D721Med (cell line): Measurements from ENCODE around the gene NRP2.

Experiments used
- DNase-seq: peaks from one replicate; pipeline ENCODE4 v3.0.0; 2011; ENCODE audit warnings: low spot score; ENCODE audit not compliant: insufficient read length
- FAIRE-seq: peaks from 2 replicates; lab custom pipeline; 2011; peaks lifted over from hg19 to GRCh38; lab: Jason Lieb, UNC
- CTCF ChIP-seq: IDR thresholded peaks from 2 replicates; pipeline ENCODE4 v1.5.1; 2012; ENCODE audit warnings: mild to moderate bottlenecking, control low read depth; ENCODE audit not compliant: insufficient read depth; ENCODE audit errors: missing control alignments

The NRP2 gene

DNA sequence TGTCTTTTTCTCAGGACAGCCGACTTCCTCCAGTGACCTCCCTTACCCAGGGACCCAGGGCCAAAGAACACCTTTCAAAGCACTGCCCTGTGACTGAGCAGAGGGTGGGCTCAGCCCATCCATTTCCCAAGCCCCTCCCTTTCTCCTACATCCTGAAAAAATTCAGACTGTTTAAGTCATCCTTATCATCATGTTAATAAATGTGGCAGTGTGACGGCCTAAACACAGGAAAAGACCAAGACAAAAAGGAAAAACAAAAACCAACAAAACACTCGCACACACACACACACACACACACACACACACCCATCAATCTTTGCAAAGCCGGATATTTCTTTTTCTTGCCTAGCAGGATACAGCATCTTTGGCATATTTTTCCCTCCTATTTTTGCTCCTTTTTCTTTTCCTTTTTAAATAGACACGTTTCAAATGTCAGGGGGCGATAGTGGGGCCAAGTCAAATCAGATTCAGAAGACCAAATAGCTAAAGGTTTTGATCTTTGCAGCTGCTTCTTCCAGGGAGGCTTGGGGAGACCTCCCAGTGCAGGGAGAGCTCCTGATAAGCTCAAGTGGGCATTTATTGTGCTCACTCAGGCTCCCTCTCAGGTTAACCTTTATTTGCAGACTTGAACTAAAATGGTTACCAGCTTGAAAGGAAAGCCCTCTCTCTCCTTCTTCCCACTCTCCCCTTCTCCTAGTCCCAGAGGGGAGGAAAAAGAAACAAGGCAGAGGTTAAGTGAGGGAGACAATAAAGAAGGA, 39.5 kb upstream of the NRP2 start:
- TF ChIP-seq CTCF = no peak
- no peak for DNase-seq
- no peak for FAIRE-seq

GRCh38 chr2:205643391-205643885, 38.9 kb upstream of the NRP2 start:
- FAIRE-seq (no peak), DNase-seq (no peak)

DNA sequence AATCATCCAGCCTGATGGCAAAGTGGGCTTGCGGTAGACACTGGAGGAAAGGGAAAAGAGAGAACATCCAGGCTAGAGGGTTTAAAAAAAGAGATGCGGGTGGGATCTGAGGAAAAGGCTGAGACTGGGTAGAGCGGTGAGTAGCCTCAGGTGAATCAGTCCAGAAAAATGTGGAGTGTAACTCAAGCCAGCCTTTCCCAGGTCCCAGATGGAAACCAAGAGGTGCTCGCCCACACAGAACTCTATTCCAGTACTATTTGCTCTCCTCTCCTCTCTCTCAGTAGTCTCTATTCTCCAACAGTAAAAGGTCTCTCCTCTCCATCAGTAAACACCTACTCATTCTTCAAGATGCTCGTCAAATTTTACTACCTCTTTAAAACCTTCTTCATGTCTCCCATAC, 38.3 kb upstream of the NRP2 start:
- TF ChIP-seq CTCF = no peak
- FAIRE-seq (no peak), DNase-seq (no peak)

More at GRCh38 chr2:205643391-205643885, 38.9 kb upstream of the NRP2 start:
- TF ChIP-seq CTCF = no peak

DNA sequence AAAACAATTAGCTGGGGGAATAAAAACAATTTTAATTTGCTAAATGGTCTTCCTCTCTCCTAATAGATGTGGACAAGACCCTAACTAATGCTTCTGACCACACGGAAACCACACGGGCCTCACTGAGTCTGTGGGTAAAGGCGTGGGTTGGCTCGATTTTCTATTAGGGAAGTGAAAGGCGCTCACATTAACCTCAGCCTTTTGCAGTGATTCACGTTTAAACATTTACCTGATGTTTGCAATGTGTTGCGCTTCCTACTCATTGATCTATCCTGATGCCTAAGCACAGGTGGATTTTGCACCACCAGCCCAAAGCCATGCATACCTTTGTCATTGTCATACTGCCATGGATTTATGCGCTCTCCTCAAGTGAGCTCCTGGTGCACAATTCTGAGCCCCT, 35.6 kb upstream of the NRP2 start:
- FAIRE-seq (no peak), DNase-seq (no peak)
- TF ChIP-seq CTCF = no peak

GRCh38 chr2:205650450-205650849, 31.9 kb upstream of the NRP2 start:
- FAIRE-seq (no peak), DNase-seq (no peak)
- no peak for TF ChIP-seq CTCF

- DNase-seq (no peak), FAIRE-seq (no peak)
- no peak for TF ChIP-seq CTCF
Measured at GRCh38 chr2:205650931-205651330, 31.4 kb upstream of the NRP2 start.

GRCh38 chr2:205651719-205652118, 30.6 kb upstream of the NRP2 start:
- DNase-seq (no peak), FAIRE-seq (no peak)
- no peak for TF ChIP-seq CTCF
